Activated T-cell treated with anti-CD3 and anti-CD28 coated beads for 24 hours (primary cell): ENCODE data around the gene TAC4.

Source experiments
- DNase-seq: peaks from one replicate; pipeline ENCODE4 v3.0.0-alpha.2; 2020; ENCODE audit warnings: low read depth

Gene TAC4

DNA sequence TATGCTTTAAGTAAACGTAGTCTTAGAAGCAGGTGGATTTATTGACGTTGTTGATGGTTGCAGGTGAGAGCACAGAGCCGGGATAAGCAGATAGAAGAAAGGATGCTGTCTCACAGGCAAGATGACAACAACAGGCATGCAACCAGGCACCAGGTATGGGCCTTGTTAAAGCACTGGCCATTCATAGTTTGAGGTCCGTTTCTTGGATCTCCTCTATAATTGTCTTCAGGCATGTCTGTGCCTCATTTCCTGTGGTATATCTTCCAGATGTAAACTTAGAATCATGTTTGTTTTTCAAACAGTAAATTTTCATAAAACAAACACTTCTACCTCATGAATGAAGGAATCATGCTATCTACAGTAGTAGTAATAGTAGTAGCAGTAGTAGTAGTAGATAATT, 38.8 kb downstream of the TAC4 start:
- DNase-seq, result no peak

DNA sequence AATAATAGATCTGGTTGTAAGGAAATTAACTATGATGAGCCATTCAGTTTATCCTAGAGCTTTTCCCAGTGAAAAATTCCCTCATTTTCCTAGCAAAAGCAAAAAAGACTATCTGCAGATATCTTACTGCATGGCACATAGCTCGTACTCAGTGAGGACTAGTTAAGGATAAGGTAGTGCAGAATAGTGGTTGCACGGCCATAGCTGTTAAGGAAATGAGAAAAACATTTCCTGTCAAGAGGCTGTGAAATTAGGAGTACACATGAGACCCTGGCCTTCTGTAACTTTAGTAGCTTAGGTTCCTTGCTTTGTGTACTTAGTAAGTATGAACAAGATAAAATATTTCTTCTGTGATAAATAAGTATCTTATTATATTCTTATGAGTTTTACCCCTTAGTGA, 49.1 kb downstream of the TAC4 start:
- no peak for DNase-seq

DNA sequence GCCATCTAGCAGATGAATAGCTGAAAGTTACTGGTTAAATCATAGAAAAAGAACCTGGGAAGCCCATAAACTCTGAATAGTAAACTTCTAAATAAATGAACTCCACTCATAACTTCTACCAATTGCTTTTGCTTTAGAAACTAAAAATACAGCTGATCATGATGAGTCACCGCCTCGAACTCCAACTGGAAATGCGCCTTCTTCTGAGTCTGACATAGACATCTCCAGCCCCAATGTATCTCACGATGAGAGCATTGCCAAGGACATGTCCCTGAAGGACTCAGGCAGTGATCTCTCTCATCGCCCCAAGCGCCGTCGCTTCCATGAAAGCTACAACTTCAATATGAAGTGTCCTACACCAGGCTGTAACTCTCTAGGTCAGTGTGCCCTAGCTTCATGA, 49.7 kb downstream of the TAC4 start:
- DNase-seq, result no peak

DNA sequence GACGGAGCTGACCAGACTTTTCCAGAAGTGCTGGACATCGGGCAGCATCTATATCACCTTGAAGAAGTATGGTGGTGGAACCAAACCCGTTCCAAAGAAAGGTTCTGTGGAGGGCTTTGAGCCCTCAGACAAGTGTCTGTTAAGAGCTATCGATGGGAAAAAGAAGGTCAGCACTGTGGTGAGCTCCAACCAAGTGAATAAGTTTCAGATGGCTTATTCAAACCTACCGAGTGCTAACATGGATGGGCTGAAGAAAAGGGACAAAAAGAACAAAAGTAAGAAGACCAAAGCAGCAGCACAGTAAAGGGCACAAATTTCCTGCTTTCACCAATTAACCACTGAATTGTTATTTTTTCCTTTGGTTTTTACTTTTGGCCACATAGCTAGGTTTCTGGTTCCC, 52.5 kb downstream of the TAC4 start:
- DNase-seq, result no peak

DNA sequence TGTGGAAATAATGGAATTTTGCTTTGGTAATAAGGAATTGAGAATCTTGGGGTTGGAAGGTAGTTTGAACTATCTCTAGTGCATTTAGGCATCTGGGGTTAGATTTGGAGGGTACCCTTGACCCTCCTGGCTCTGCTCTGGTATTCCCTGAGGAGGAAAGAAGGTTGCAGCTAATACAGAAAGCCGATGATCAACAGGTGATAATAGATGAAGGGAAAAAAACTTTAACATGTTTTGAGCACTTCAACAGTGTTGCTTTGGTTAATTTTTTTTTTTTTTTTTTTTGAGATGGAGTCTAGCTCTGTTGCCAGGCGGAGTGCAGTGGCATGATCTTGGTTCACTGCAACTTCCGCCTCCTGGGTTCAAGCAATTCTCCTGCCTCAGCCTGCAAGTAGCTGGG, 54.6 kb downstream of the TAC4 start:
- DNase-seq, result no peak

DNA sequence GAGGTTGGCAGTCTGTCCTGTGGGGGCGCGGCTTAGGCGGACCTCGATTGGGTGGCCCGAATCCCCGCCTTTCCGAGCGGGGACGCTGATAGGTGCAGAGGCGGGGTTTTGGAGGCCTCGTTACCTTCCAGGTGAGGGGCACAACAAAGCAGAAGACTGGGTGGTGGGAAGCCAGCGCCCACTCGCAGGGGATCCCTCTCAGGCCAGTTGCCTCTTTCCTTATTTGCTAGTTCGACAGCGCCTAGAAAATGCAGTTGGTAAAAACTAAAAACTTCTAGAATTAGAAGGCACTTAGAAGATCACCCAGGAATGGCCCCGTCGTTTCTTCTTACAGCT, 58.7 kb downstream of the TAC4 start:
- DNase-seq, result no peak

DNA sequence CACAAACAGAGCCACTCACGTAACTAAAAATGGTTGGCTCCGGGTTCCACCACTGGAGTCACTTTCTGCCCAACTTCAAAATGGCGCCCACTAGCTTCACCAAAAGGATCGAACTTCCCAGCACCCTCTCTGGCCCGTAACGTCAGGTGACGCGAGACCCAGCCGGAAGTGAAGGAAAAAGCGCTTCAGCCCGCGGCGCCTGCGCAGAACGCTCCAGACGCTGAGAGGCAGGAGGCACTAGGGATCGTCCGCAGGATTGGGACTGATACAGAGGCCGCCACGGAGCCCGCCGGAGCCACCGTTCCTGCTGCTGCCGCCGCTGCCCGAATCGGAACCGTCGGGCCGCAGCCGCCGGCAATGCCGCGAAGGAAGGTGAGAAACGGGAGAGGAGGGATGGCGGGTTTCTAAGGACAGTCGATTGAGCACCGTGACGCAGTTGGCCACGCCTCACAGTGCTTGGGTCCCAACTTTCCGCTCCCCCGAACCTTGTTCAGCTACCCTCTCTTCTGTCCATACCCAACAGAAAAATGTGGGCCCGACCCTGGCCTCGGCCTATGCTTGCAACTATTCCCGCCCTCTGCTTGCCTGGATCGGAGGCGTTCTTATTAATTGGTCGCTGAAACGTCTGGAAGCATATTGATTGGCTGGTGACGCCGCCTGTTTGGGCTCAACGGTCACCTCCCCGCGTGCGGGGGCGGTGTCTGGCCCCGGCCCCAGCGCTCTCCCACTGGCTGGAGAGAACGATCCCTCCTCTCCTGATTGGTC, 59.2 kb downstream of the TAC4 start, which contains the start of gene KAT7:
KAT7 (plus strand) TSS at position 204 of the 765 bp plus-strand sequence; CDS start at position 358, 154 bp downstream.
- DNase-seq, result peak; percentile 97
